ENCODE data around the gene JAKMIP2. TPM values are rescaled to one million over a fixed set of nuclear protein-coding genes. Genes with fewer than 3 reads are reported as not detected.

The JAKMIP2 gene
- total RNA-seq, 6 experiments from 2014 or later, result 0.07 to 0.56 (median 0.31) TPM

- H3K4me1 ChIP-seq, result peaks cover 0 to 13% (median 0%) of the 10 kb centered on the region in 4 donors
- intact Hi-C loops (cut with DNase I), result no loop called here
- no peak for TF ChIP-seq POLR2A (IDR thresholded peaks at IDR 0.05)
- H3K9me3 ChIP-seq, result no peaks in the 10 kb centered on the region
- DNase-seq (no peak), ATAC-seq (no peak)
- H3K27me3 ChIP-seq, result no peaks in the 10 kb centered on the region
- no peak overlapping the region for H3K4me3 ChIP-seq
- WGBS (ENCODE audit: insufficient coverage, low coverage, low lambda C conversion rate, missing lambda C conversion rate), result 35% methylated on average over 2 of the region's 2 CpGs
- no peaks in the 10 kb centered on the region for H3K36me3 ChIP-seq
- no peak overlapping the region for H3K27ac ChIP-seq
These were observed 73.8 kb downstream of the JAKMIP2 start for GRCh38 chr5:147708708-147709107.

DNA sequence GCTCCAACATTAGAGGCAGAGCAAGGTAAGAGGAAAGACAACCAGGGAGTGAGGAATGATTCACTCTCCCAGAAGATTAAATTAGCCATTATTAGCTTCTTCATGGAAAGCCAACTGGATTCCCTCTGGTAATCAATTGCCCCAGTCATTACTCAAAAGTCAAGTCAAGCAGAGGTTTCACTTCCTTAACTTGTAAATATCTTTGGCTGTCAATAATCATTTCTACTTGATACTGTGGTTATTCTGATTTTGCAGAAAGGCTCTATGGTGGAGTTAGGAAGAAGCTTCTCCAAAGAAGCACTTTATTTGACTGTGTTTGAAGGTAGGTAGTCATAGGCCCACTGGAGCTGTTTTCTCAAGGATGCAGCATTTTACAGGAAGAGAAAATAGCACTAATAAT is 78.0 kb downstream of the JAKMIP2 start:
- ATAC-seq (no peak), DNase-seq (no peak)
- no peaks in the 10 kb centered on the region for H3K36me3 ChIP-seq
- intact Hi-C loops (cut with DNase I), result no loop called here
- no peak overlapping the region for H3K4me3 ChIP-seq
- no peaks in the 10 kb centered on the region for H3K4me1 ChIP-seq
- no peak overlapping the region for H3K27ac ChIP-seq
- no peak for TF ChIP-seq POLR2A (IDR thresholded peaks at IDR 0.05)
- no peak for TF ChIP-seq CTCF (IDR thresholded peaks at IDR 0.05)
- no peaks in the 10 kb centered on the region for H3K9me3 ChIP-seq
- no peaks in the 10 kb centered on the region for H3K27me3 ChIP-seq

DNA sequence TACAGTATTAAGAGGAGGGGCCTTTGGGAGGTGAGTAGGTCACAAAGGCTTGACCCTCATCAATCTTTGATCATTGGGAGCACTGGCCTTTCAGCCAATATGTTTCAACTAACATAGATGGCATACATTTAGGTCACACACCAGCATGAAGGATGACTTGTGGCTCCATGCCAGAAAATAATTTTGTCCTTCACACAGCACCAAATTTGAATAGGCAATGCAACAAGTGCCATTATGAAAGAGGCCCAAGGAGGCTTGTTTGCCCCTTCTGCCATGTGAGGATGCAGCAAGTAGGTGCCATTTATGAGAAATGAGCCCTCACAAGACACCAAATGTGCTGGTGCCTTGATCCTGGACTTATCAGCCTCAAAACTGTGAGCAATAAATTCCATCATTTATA is 81.1 kb downstream of the JAKMIP2 start:
- ATAC-seq (no peak), DNase-seq (no peak)
- Histone ChIP-seq H3K4me1 (no peaks in the 10 kb centered on the region), H3K27me3 (no peaks in the 10 kb centered on the region), H3K9me3 (no peaks in the 10 kb centered on the region), H3K4me3 (no peak overlapping the region), H3K36me3 (no peaks in the 10 kb centered on the region), H3K27ac (no peak overlapping the region)
- no peak for TF ChIP-seq CTCF (IDR thresholded peaks at IDR 0.05)
- TF ChIP-seq POLR2A (IDR thresholded peaks at IDR 0.05), result no peak
- intact Hi-C loops (cut with DNase I), result no loop called here

- Histone ChIP-seq H3K4me3 (no peak overlapping the region), H3K9me3 (no peaks in the 10 kb centered on the region), H3K4me1 (no peaks in the 10 kb centered on the region), H3K27me3 (no peaks in the 10 kb centered on the region), H3K36me3 (no peaks in the 10 kb centered on the region), H3K27ac (no peak overlapping the region)
- no peak for DNase-seq
- TF ChIP-seq CTCF (IDR thresholded peaks at IDR 0.05) (no peak), POLR2A (IDR thresholded peaks at IDR 0.05) (no peak)
- 80% methylated on average over 3 of the region's 3 CpGs for WGBS (ENCODE audit: insufficient coverage, low coverage, low lambda C conversion rate, missing lambda C conversion rate)
- intact Hi-C loops (cut with DNase I), result no loop called here
- ATAC-seq, result no peak
These were observed 82.9 kb downstream of the JAKMIP2 start for GRCh38 chr5:147699496-147700088.

GRCh38 chr5:147697380-147697779 is 85.1 kb downstream of the JAKMIP2 start:
- Histone ChIP-seq H3K27ac (no peak overlapping the region), H3K27me3 (no peaks in the 10 kb centered on the region), H3K9me3 (no peaks in the 10 kb centered on the region), H3K36me3 (no peaks in the 10 kb centered on the region), H3K4me1 (no peaks in the 10 kb centered on the region), H3K4me3 (no peak overlapping the region)
- DNase-seq (no peak), ATAC-seq (no peak)
- intact Hi-C loops (cut with DNase I), result no loop called here
- TF ChIP-seq CTCF (IDR thresholded peaks at IDR 0.05) (no peak), POLR2A (IDR thresholded peaks at IDR 0.05) (no peak)
